GM21737 (cell line): ENCODE measurements around the gene TYRO3.
"Not testable (repeated sequence)": the region's sequence is repeated elsewhere in the genome, so short reads cannot be mapped to it uniquely, and the experiment has no call there.

ENCODE experiments used
- ATAC-seq: cut with Tn5 transposase; IDR thresholded peaks from one replicate; pipeline ENCODE4 v1.9.1; 2021; ENCODE audit warnings: mild to moderate bottlenecking, moderate library complexity; ENCODE audit not compliant: unreplicated experiment

Gene TYRO3

GRCh38 chr15:41572866-41573265, 13.9 kb downstream of the TYRO3 start:
- ATAC-seq = no peak

GRCh38 chr15:41573396-41573795, 14.4 kb downstream of the TYRO3 start:
- ATAC-seq = no peak

DNA sequence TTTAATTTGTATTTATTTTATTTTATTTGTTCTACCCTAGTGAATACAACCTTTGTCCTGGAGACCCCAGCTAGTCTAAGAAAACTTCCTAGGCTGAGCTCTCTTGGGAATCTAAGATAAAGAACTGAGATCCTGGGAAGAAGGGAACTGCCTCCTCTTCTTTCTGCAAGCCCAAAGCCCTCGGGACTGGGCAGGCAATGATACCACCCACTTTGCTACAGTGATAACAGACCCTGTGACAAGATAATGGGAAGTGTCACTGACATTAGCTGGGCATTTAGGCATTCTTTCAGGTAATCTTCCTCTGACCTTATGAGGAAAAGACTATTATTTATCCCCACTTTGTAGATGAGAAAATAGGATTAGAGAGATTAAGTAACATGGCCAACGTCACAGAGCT, 15.1 kb downstream of the TYRO3 start:
- no peak for ATAC-seq

DNA sequence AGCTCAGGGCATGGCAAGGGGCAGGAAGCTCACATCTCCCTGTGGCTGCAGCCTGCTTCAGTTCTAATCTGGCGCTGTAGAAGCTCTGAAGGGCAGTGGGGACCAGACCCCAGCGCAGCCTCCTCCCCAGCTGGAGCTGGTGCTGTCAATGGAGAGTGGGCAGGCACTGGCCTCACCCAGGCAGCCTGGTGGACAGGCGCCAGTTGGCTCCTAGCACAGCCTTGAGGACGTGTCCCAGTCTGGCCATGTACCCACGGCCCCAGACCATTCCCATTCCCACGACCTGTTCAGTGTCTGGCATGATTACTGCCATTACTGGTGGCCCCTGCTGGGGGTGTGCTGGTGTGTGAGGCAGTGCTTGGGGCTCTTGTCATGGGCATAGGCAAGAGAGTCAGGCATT, 16.3 kb downstream of the TYRO3 start:
- ATAC-seq = no peak

- no peak for ATAC-seq
These were observed 19.1 kb downstream of the TYRO3 start for GRCh38 chr15:41577863-41578735.

DNA sequence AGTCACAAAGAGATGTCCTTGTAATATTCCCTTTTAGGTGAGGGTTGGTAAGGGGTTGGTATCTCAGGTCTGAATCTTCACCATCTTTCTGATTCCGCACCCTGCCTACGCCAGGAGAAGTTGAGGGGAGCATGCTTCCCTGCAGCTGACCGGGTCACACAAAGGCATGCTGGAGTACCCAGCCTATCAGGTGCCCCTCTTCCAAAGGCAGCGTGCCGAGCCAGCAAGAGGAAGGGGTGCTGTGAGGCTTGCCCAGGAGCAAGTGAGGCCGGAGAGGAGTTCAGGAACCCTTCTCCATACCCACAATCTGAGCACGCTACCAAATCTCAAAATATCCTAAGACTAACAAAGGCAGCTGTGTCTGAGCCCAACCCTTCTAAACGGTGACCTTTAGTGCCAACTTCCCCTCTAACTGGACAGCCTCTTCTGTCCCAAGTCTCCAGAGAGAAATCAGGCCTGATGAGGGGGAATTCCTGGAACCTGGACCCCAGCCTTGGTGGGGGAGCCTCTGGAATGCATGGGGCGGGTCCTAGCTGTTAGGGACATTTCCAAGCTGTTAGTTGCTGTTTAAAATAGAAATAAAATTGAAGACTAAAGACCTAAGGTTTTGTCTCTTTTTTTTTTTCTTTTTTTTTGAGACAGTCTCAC, 19.8 kb downstream of the TYRO3 start:
- no peak for ATAC-seq

DNA sequence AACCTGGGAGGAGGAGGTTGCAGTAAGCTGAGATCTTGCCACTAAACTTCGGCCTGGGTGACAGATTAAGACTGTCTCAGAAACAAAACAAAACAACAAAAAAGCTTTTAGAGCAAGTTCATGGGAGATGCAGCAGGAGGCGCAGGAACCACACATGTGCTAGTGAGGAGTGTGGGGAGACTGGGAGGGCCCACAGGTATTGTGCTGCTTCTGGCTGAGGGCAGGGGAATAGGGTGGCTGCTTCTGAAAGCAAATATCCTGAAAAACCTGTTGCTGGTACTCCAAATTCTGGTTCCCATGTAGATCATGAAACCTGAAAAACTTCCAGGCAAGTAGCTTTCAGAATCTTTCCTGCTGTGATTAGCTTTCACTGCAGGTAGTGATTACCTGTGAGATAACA, 22.1 kb downstream of the TYRO3 start:
- ATAC-seq = no peak

- ATAC-seq = no peak
These were observed 24.8 kb downstream of the TYRO3 start for GRCh38 chr15:41583795-41584194.

DNA sequence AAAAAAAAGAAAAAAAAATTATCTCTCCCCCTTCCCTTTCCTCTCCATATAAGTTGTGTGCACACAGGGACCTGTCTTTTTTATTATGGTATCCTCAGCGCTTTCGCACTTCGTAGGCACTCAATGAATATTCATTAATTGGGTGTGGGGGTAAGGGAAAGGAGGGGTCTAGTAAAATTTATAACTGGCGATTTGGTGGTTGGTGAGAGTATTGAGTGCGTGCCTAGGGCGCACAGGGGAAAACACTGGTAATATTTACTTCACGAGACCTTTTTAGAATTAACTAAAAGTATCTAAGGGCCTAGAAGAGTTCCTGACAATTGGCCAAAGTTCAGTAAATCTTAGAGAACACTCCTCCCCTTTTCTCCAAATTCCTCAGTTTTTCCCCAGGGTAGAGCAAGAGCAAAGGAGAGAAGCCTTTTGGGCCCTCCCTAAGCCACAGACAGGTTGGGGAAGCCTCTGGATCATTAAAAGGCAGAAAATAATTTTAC, 25.7 kb downstream of the TYRO3 start:
- ATAC-seq = no peak

- no peak for ATAC-seq
These were observed 26.4 kb downstream of the TYRO3 start for GRCh38 chr15:41585127-41586047.

GRCh38 chr15:41586531-41587282, 27.7 kb downstream of the TYRO3 start:
- ATAC-seq = not testable (repeated sequence)

DNA sequence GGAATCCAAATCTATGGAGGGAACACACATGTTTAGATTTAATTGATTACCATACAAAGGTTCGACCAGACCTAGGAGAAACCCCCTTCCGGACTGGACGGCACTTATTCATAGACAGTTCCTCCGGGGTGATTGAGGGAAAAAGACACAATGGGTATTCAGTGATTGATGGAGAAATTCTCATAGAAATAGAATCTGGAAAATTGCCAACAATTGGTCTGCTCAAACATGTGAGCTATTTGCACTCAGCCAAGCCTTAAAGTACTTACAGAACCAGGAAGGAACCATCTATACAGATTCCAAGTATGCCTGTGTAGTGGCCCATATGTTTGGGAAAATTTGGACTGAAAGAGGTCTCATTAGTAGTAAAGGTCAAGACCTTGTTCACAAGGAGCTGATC, 30.0 kb downstream of the TYRO3 start:
- not testable (repeated sequence) for ATAC-seq

DNA sequence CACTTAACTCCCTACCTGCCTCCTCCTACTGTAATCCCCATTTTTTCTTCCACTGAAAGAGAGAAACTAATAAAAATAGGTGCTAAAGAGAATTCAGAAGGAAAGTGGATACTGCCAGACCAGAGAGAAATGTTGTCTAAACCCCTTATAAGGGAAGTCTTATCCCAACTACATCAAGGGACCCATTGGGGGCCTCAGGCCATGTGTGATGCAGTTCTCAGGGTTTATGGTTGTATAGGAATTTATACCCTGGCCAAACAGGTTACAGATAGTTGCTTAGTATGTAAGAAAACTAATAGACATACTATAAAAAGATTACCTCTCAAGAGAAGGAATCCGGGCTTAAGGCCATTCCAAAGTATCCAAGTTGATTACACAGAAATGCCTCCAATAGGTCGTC, 30.6 kb downstream of the TYRO3 start:
- ATAC-seq = not testable (repeated sequence)

GRCh38 chr15:41591217-41591616, 32.2 kb downstream of the TYRO3 start:
- not testable (repeated sequence) for ATAC-seq

DNA sequence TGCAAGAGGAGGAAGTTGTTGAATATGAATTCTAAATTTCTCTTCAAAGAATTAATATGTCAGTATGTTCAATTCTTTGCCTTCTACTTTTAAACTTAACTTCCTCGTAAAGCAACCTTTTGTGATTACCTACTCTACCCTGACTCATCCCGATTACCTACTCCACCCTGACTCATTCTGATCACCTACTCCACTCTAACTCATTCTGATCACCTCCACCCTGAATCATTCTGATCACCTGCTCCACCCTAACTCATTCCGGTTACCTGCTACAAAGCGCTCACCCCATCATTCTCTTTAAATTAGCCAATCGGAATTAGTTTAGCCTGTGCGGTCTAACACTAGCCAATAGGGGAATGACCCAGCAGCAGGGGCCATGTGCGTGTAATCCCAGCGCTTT, 33.7 kb downstream of the TYRO3 start:
- not testable (repeated sequence) for ATAC-seq

- no peak for ATAC-seq
These were observed 36.1 kb downstream of the TYRO3 start for GRCh38 chr15:41594801-41595746.

- no peak for ATAC-seq
These were observed 38.0 kb downstream of the TYRO3 start for GRCh38 chr15:41596972-41597371.

DNA sequence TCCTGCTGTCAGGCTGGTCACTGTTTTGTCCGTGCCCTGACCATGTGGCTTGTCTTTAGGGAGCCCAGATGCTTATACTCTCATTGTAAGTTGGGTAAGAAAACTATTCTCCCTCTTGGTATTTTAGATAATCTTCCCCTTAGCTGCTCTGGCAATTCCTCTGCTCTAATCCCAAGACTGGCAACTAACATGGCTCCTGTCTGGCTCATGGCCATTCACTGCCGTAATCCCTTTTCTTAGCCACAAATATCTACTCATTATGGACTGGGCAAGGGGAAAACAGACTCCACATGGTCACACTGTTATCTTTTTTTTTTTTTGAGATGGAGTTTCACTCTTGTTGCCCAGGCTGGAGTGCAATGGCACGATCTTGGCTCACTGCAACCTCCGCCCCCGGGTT, 38.8 kb downstream of the TYRO3 start:
- no peak for ATAC-seq

- no peak for ATAC-seq
These were observed 40.0 kb downstream of the TYRO3 start for GRCh38 chr15:41599061-41599460.
